Fibroblast of pulmonary artery (primary cell): ENCODE data around the gene TMEM131L.

ENCODE experiments used
- DNase-seq: peaks from one replicate; pipeline ENCODE4 v3.0.0-alpha.2; 2010; ENCODE audit warnings: low read depth
- H3K4me3 ChIP-seq: replicated peaks from 2 replicates; pipeline ENCODE4 v1.5.1; 2011; ENCODE audit warnings: low read depth, mild to moderate bottlenecking, control low read depth, low read length, moderate library complexity
- CTCF ChIP-seq: IDR thresholded peaks from 2 replicates; pipeline ENCODE4 v1.5.1; 2011; ENCODE audit warnings: mild to moderate bottlenecking, control low read depth, low read length, inconsistent platforms; ENCODE audit errors: missing control alignments

Gene TMEM131L

GRCh38 chr4:153535772-153536513 lies 69.8 kb downstream of the TMEM131L start:
- DNase-seq, result peak; percentile 38
- H3K4me3 ChIP-seq, result no peak overlapping the region
- TF ChIP-seq CTCF, result no peak

- no peak for TF ChIP-seq CTCF
- DNase-seq, result no peak
These were observed 71.4 kb downstream of the TMEM131L start for GRCh38 chr4:153537493-153537960.

GRCh38 chr4:153538487-153539357 lies 72.6 kb downstream of the TMEM131L start:
- peak; percentile 66 for DNase-seq
- peak overlapping the region; percentile 43 for H3K4me3 ChIP-seq
- TF ChIP-seq CTCF, result no peak

More at GRCh38 chr4:153537493-153537960, 71.4 kb downstream of the TMEM131L start:
- H3K4me3 ChIP-seq, result no peak overlapping the region

DNA sequence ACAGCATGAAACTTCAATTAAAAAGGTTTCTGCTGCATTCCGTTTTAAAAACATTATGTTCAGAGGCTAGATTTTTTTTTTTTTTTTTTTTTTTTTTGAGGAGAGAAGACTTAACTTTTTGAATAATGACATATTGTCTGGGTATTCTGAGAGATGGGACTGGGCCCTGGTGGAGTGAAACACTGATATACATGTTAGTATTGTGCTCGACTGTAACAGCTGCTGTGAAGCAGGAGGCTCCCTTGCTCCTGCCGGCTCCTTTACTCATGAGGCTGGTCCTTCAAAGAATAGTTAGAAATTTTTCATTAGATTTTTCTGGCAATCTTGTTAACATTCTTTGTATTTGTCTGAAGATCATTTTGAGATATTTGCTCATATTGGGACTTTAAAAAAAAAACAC lies 73.3 kb downstream of the TMEM131L start:
- no peak overlapping the region for H3K4me3 ChIP-seq
- no peak for TF ChIP-seq CTCF
- no peak for DNase-seq

GRCh38 chr4:153541456-153542096 lies 75.4 kb downstream of the TMEM131L start:
- DNase-seq, result peak; percentile 53
- no peak for TF ChIP-seq CTCF
- no peak overlapping the region for H3K4me3 ChIP-seq

- H3K4me3 ChIP-seq, result no peak overlapping the region
- no peak for DNase-seq
- TF ChIP-seq CTCF, result no peak
These were observed 76.0 kb downstream of the TMEM131L start for GRCh38 chr4:153542131-153542530.
